CD4-positive, alpha-beta T cell (primary cell): ENCODE data around the gene EIF4A3. TPM values are rescaled to one million over a fixed set of nuclear protein-coding genes. Genes with fewer than 3 reads are reported as not detected.
"Not testable (repeated sequence)": the region's sequence is repeated elsewhere in the genome, so short reads cannot be mapped to it uniquely, and the experiment has no call there.

Experiments
- ATAC-seq: fragments of 200-7000 bp; cut with Tn5 transposase; one replicate; pipeline ENCODE4 v1.10.0; 2022; ENCODE audit warnings: mild to moderate bottlenecking; ENCODE audit not compliant: poor library complexity
- CTCF ChIA-PET: fragments of 350-600 bp; sonication (Branson Sonifier 250); formaldehyde crosslinking; loops from one replicate; lab custom pipeline; 2021; ENCODE audit warnings: antibody characterized with exemption, inconsistent platforms; lab: Charles Lee
- POLR2A ChIA-PET: fragments of 350-600 bp; sonication (Branson Sonifier 250); formaldehyde crosslinking; loops from one replicate; lab custom pipeline; 2021; ENCODE audit warnings: antibody characterized with exemption, inconsistent platforms; lab: Charles Lee
- DNase-seq, 14 experiments: peaks; one replicate each; pipeline ENCODE4 v3.0.0-alpha.2; 2013 to 2020; ENCODE audit warnings: mixed read lengths in 2 of 14
- H3K27ac ChIP-seq, 2 donors: one replicate each; pipeline versions ENCODE4 v1.5.1 to v1.7.0; 2013; ENCODE audit warnings: low read length in 2 of 2, low read depth in 1 of 2, mild to moderate bottlenecking in 1 of 2
- H3K27me3 ChIP-seq, 2 experiments: 1 replicate in 1 of 2; 2 replicates in 1 of 2; pipeline versions ENCODE4 v1.6.1 to v1.7.0; 2013; ENCODE audit warnings: low read length in 2 of 2, control low read depth in 1 of 2, mild to moderate bottlenecking in 1 of 2, moderate library complexity in 1 of 2; ENCODE audit not compliant: insufficient read depth in 2 of 2, control insufficient read depth in 1 of 2
- H3K36me3 ChIP-seq: one replicate; pipeline ENCODE4 v1.6.1; 2013; ENCODE audit warnings: low read length, control low read depth; ENCODE audit not compliant: insufficient read depth
- H3K4me1 ChIP-seq: one replicate; pipeline ENCODE4 v1.6.1; 2013; ENCODE audit warnings: low read length, control low read depth; ENCODE audit not compliant: insufficient read depth
- H3K4me3 ChIP-seq: one replicate; pipeline ENCODE4 v1.5.1; 2013; ENCODE audit warnings: mild to moderate bottlenecking, low read length, moderate library complexity
- H3K9me3 ChIP-seq, 2 experiments: 1 replicate in 1 of 2; 2 replicates in 1 of 2; pipeline versions ENCODE4 v1.6.1 to v1.7.0; 2013; ENCODE audit warnings: low read length in 2 of 2, mild to moderate bottlenecking in 2 of 2, control low read depth in 1 of 2, moderate library complexity in 1 of 2; ENCODE audit not compliant: control insufficient read depth in 1 of 2, insufficient read depth in 1 of 2
- H3K27ac Mint-ChIP-seq: one replicate; pipeline ENCODE4 v1.8.0; 2020; ENCODE audit warnings: mixed read lengths
- H3K27me3 Mint-ChIP-seq: one replicate; pipeline ENCODE4 v1.8.0; 2021; ENCODE audit warnings: mixed read lengths
- H3K36me3 Mint-ChIP-seq: one replicate; pipeline ENCODE4 v1.8.0; 2021; ENCODE audit warnings: low read depth, mixed read lengths
- H3K4me1 Mint-ChIP-seq: one replicate; pipeline ENCODE4 v1.8.0; 2021; ENCODE audit warnings: low read depth, mixed read lengths
- H3K4me3 Mint-ChIP-seq: one replicate; pipeline ENCODE4 v1.8.0; 2020; ENCODE audit warnings: mild to moderate bottlenecking, mixed read lengths
- H3K9me3 Mint-ChIP-seq: one replicate; pipeline ENCODE4 v1.8.0; 2020; ENCODE audit warnings: mixed read lengths
- CTCF ChIP-seq: fragments of 200-600 bp; IDR thresholded peaks from one replicate; pipeline ENCODE4 v1.8.0; 2022; ENCODE audit warnings: antibody characterized with exemption, mild to moderate bottlenecking
- intact Hi-C, 2 experiments: fragments of 100-400 bp; cut with DNase I in 1 of 2; cut with micrococcal nuclease in 1 of 2; formaldehyde crosslinking; loops; one replicate each; pipeline versions ENCODE4 v1.15.1 to v1.9.0; 2023 to 2025; cut with DNase I, micrococcal nuclease
- total RNA-seq, 174 experiments: library from RNA in 2 of 174; stranded (reverse) in 2 of 174; gene quantifications; one replicate each; pipeline ENCODE4 v1.2.3 and lab custom pipeline; 2021 to 2026

Gene EIF4A3
- total RNA-seq, 2 experiments from 2014 or later = 79.6 to 79.7 TPM

- Mint-ChIP-seq H3K4me1 (no peaks in the 10 kb centered on the region), H3K36me3 (no peaks in the 10 kb centered on the region), H3K4me3 (no peak overlapping the region), H3K27ac (no peak overlapping the region), H3K9me3 (no peaks in the 10 kb centered on the region), H3K27me3 (peaks cover 13% of the 10 kb centered on the region)
- no peak for ATAC-seq
- H3K4me1 ChIP-seq = no peaks in the 10 kb centered on the region
- H3K36me3 ChIP-seq = no peaks in the 10 kb centered on the region
- intact Hi-C loops = no loop called here
- H3K27me3 ChIP-seq = no peaks in the 10 kb centered on the region
- H3K27ac ChIP-seq = no peak overlapping the region
- no peaks in the 10 kb centered on the region for H3K9me3 ChIP-seq
- POLR2A ChIA-PET = no interaction called here
- TF ChIP-seq CTCF = no peak
- no peak for DNase-seq
- CTCF ChIA-PET = no interaction called here
- no peak overlapping the region for H3K4me3 ChIP-seq
These were observed 16.4 kb upstream of the EIF4A3 start for GRCh38 chr17:80163336-80163735.

- H3K27me3 ChIP-seq = no peaks in the 10 kb centered on the region
- no peaks in the 10 kb centered on the region for H3K36me3 ChIP-seq
- H3K4me1 Mint-ChIP-seq = no peaks in the 10 kb centered on the region
- intact Hi-C loops = no loop called here
- no peaks in the 10 kb centered on the region for H3K9me3 Mint-ChIP-seq
- DNase-seq (no peak), ATAC-seq (no peak)
- H3K27ac Mint-ChIP-seq = no peak overlapping the region
- no peak overlapping the region for H3K4me3 Mint-ChIP-seq
- no peaks in the 10 kb centered on the region for H3K9me3 ChIP-seq
- H3K36me3 Mint-ChIP-seq = no peaks in the 10 kb centered on the region
- no peaks in the 10 kb centered on the region for H3K4me1 ChIP-seq
- no peak for TF ChIP-seq CTCF
- H3K27me3 Mint-ChIP-seq = peaks cover 13% of the 10 kb centered on the region
- no peak overlapping the region for H3K27ac ChIP-seq
- CTCF ChIA-PET = no interaction called here
- no peak overlapping the region for H3K4me3 ChIP-seq
- POLR2A ChIA-PET = no interaction called here
These were observed 13.6 kb upstream of the EIF4A3 start for GRCh38 chr17:80160536-80160935.

- H3K36me3 Mint-ChIP-seq = no peaks in the 10 kb centered on the region
- H3K9me3 Mint-ChIP-seq = no peaks in the 10 kb centered on the region
- peaks cover 9% of the 10 kb centered on the region for H3K27me3 Mint-ChIP-seq
- ChIA-PET POLR2A (no interaction called here), CTCF (no interaction called here)
- Histone ChIP-seq H3K4me3 (no peak overlapping the region), H3K4me1 (no peaks in the 10 kb centered on the region), H3K27ac (no peak overlapping the region), H3K9me3 (no peaks in the 10 kb centered on the region), H3K36me3 (no peaks in the 10 kb centered on the region), H3K27me3 (no peaks in the 10 kb centered on the region)
- ATAC-seq (no peak), DNase-seq (no peak)
- no peak for TF ChIP-seq CTCF
- no peaks in the 10 kb centered on the region for H3K4me1 Mint-ChIP-seq
- H3K4me3 Mint-ChIP-seq = no peak overlapping the region
- intact Hi-C loops = no loop called here
- no peak overlapping the region for H3K27ac Mint-ChIP-seq
These were observed 11.9 kb upstream of the EIF4A3 start for GRCh38 chr17:80158846-80159245.

GRCh38 chr17:80155600-80155999 is 8.7 kb upstream of the EIF4A3 start:
- H3K9me3 Mint-ChIP-seq, POLR2A ChIA-PET, ATAC-seq, H3K4me3 ChIP-seq, H3K27me3 ChIP-seq, H3K36me3 Mint-ChIP-seq, CTCF ChIA-PET, H3K4me3 Mint-ChIP-seq, H3K27me3 Mint-ChIP-seq, H3K27ac ChIP-seq, DNase-seq, H3K27ac Mint-ChIP-seq, H3K36me3 ChIP-seq, intact Hi-C loops: not testable (repeated sequence)
- Histone ChIP-seq H3K4me1 (peaks cover 14% of the 10 kb centered on the region), H3K9me3 (peaks cover 4 to 14% of the 10 kb centered on the region in 2 experiments)
- peaks cover 19% of the 10 kb centered on the region for H3K4me1 Mint-ChIP-seq
